Activated naive CD8-positive, alpha-beta T cell treated with anti-CD3 and anti-CD28 coated beads, Interleukin-2, amount 50 U/mL, for 16 hours (primary cell): ENCODE data around the gene C14orf119.
A peak's percentile ranks its signal among the peaks of the same experiment; 100 is the strongest.
"Not testable (repeated sequence)": the region's sequence is repeated elsewhere in the genome, so short reads cannot be mapped to it uniquely, and the experiment has no call there.

ENCODE experiments used
- DNase-seq: peaks from one replicate; pipeline ENCODE4 v3.0.0-alpha.2; 2020; ENCODE audit warnings: low read depth, low spot score

C14orf119 gene

DNA sequence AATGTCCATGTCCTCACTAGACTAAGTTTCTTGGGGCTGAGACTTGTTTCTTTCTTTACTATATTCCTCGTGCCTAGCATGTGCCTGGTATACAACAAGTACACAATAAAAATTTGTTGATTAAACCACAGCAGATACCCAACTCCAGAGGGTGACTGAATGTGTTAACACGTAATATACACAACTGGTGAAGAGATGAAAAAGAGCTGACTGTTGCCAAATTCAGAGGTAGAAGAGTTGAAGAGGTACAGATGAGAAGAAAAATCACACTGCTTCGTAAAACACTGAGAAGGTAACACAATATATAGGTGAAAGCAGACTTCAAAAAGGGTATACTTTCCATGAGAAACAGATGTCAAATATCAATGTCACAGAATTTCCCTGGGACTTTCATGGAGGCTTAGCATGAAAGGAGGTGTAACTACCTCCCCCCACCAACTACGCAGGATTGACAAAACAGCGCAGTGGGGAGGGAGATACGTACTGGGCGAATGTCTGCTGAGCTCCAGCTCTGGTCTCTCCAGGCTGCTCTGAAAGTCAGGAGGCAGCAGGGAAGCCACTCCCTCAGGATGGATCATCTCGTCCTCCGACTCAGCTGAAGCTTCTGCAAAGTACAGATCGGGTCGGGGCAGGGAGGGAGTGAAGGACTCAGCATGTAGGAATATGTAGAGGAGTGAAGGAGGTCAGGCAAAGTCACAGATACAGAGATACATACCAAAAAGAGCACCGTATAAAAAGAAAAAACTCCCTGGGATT lies 5.6 kb upstream of the C14orf119 start:
- no peak for DNase-seq

DNA sequence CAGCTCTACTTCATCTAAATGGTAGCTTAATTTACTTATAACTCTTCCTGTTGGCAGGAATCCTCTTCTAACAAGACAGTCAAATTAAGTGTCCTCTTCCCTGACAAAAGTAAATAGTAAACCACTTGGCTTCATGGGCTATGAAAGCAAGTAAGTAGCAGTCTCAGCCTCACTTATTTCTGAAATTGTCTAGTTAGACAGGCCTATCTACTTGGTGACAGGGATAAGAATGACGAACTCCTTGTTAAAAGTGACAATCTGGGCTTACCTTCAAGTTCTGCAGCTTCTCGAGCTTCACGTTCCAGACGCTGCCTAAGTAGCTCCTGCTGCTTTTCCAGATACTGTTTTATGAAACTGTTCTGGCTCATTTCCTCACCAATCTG lies 5.1 kb upstream of the C14orf119 start:
- no peak for DNase-seq

DNA sequence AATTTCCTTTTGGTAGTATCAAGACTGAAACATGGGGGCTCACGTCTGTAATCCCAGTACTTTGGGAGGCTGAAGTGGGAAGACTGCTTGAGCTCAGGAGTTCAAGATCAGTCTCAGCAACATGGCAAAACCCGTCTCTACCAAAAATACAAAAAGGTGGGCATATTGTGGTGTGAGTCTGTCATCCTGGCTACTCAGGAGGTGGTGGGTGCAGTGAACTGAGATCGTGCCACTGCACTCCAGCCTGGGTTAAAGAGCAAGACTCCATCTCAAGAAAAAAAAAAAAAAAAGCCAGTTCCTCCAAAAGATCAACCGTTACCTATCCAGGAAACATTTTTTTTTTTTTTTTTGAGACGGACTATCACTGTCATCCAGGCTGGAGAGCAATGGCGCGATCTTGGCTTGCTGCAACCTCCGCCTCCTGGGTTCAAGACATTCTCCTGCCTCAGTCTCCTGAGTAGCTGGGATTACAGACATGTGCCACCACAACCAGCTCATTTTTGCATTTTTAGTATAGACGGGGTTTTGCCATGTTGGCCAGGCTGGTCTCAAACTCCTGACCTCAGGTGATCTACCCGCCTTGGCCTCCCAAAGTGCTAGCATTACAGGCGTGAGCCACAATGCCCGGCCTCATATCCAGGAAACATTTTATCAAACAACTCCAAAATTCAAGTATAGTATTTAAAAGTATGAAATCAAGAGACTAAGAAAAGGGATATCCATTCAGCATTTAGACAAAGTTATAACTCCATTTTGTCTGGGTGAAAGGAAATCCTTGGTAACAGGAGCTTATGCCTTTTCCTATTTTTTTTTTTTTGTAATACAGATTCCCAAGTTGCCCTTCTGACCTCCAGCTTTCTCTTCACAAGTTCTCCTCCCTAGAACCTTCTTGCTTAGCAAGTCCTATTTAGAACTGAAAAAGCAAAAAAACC lies 3.7 kb upstream of the C14orf119 start:
- DNase-seq = no peak

DNA sequence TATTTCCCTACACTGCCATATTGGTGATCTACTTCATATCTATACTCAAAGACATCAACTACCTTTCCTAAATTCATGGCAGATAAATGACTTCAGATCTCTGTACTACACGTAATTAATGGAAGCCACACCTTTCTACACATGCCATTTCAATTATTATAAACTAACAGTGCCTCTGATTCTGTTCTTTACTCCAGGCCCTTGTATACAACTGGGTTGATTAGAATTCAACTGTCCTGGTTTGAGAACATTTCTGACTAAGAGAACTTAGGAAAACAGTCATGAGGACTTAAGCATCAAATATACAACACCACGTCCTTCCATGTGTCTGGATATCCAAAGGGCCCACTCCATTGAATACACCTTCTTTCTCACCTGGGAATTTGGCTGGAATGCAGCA lies 2.2 kb upstream of the C14orf119 start:
- no peak for DNase-seq

DNA sequence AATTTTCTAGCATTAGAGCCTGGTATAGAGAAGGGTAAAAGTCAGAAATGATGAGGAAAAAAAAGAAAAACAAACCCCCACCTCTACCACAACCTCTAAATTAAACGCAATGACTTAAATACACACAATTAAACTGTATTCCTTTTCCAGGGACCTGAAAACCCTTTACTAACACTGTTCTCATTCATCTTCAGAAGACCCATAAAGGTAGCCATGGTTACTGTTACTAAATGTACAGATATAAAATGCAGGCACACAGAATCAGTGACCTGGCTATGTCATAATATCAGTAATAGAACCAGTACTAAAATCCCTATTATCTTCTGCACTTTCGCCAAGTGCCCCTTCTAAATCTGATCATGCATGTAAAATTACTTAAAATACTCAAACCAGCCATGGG lies 1.8 kb upstream of the C14orf119 start:
- DNase-seq = no peak

DNA sequence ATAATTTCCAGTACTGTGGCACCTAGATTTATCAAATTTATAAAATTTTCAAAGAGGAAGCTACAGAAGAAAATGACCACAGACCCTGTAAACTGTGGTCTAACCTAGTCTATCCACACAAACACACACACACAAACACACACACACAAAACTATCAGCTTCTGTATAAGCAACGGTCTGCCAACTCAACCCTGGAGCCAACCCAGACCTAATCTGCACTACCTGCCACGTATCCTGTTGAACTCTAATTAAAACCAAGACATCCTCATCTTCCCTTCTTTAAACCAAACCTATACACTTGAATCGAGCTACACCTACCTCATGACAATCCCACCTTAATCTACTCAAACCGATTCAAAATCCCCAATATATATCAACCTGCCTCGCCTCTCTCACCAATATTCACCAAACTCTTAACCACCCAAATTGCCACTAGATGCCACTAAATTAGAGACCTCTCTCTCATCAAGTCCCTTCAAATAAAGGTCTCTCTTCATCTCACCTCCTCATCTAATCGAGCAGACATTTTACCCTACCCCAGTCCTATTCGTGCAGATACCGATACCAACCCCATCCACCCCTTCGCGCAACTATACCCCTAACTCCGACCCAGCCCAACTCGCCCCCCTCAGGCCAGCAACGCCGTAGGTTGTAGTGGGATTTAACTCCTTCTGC lies 1.2 kb upstream of the C14orf119 start:
- DNase-seq = peak; percentile 47

DNA sequence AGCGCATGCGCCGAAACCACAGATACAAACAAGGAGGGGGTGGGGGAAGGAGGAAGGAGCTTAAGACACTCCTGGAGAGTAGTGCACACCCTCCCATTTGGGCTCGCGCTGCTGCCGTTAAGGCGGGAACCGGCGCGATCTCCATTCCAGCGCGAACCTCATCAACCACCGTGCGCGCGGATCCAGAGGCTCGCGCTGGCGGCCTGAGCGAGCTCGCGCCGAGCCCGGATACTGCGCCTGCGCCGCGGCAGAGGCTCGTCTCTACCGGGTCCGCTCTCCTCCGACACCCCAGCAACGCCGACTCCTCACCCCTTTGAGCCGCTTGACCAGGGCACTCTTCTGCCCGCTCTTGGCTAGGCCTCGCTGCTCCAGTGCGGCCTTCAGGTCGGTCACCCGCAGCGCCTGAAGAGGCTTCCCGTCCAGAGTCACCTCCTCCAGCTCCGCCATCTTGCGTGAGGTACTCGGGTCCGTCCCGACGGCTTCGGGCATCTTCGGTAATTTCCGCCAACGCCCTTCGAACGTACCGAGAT lies 574 bp upstream of the C14orf119 start, which contains the start of gene ACIN1:
Gene ACIN1 (minus strand): TSS at position 471 of the 530 bp plus-strand sequence. CDS start 24 bp downstream, at position 447.
- DNase-seq = no peak

DNA sequence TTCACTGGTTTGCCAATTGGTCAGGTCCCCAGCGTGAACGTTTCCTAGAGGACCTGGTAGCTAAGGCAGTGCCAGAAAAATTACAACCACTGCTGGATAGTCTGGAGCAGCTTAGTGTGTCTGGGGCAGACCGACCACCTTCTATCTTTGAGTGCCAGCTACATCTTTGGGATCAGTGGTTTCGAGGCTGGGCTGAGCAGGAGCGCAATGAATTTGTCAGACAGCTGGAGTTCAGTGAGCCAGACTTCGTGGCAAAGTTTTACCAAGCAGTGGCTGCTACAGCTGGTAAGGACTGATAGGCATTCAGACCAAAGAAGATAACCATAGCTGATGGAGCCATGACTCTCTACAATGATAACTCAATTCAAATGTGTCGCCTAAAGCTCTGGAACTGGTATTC lies 2.5 kb downstream of the C14orf119 start:
- DNase-seq = no peak

DNA sequence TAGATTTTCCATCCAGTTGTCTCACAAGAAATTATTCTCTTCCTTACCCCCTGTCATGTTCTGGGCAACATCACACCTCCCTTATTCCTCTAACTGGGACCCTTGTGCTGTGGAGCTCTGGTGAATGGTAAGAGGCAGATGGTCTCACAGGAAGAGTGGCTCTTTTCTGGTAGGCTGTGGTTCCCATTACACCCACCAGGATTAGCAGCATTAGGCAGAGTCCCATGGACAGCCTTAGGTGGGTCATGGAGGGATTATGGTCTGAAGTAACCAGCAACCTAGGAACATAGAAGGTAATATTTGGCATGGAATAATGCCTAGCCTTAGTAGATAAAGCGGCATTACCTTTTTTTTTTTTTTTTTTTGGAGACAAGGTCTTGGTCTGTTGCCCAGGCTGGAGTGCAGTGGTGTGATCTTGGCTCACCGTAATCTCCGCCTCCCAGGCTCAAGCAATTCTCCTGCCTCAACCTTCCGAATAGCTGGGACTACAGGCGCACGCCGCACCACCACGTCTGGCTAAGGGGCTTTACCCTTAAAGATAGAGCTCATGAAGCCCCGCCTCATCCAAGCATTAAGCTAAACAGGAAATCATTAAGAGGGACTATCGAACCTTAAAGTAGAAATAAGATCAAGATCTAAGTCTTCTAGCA lies 4.0 kb downstream of the C14orf119 start:
- DNase-seq = no peak

DNA sequence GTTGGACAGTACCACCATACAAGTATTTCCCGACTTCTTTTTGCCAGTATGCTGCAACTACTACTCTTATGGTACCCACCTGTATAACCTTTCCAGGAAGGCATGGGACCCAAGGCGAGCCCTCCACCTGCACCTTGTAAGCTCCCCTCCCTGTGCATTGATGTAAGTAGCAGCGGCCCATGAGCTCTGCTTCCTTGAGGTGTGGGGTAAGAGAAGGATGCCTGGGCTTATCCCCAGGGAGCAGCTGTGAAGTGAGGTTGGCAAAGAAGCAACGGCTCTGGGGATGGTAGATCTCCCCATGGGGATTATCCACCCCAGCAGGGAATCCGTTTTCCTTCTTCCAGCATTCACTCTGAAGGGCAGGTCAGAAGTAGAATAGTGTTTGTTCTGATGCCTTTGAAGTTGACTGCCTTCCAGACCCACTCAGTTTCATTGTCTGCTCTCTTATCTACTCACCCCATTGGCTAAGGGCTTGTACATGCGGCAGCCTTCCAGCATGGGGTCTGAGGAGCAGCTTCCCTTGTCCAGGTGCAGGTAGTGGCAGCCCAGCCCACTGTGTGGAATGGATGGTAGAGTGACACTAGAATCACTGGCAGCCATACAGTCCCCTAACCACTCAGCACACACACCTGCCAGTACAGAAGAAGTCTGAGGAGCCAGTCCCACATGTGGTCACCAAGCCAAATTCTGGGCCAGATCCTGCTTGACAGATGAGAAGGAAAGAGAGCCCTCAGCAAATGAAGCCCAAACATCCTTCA lies 6.1 kb downstream of the C14orf119 start:
- no peak for DNase-seq

DNA sequence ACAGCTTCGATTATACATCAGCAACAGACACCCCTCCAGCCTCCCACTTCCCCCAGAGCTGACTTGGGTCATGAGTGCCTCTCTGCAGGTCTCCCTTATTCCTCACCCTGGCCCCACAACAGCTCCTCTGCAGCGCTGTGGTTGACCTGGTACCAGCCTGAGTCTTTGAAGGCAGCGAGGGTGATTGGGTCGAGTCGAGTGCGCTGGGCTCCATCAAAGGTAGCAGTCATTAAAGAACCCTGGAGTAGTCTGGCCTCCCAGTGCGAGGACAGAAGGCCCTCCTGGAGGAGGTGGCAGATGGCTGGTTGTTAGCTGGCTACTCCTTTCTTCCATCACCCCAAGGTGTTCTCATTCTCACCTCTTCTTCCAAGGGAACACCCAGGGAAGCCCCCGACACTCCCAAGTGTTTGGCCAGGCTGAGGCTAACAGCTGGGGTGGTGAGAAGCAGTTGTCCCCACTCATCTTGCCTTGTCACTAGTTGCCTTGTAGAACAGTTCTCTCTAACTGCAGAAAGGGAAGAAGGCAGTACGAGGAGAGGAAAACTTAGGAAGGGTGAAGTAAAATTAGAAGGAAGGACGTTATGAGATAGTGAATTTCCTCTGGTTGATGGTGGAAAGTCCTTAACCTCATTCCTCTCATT lies 6.8 kb downstream of the C14orf119 start:
- DNase-seq = no peak

DNA sequence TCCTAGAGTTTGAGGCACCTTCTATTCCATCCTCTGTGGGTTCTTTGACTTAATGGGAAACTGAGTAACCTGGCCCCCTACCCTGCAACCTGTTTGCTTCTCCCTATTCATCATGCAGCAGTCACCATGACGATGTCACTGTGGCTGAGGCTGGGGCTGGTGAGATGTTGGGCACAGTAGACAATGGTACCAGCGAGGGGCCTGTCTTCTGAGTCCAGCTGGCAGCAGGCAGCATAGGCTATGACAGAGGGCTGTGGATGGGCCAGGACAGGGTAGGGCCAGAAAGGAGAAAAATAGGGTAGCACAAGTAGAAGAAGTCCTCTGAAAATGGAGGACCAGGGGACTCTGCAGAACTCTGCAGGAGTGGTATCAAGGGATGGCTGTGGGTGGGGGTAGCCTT lies 7.5 kb downstream of the C14orf119 start:
- DNase-seq = no peak

DNA sequence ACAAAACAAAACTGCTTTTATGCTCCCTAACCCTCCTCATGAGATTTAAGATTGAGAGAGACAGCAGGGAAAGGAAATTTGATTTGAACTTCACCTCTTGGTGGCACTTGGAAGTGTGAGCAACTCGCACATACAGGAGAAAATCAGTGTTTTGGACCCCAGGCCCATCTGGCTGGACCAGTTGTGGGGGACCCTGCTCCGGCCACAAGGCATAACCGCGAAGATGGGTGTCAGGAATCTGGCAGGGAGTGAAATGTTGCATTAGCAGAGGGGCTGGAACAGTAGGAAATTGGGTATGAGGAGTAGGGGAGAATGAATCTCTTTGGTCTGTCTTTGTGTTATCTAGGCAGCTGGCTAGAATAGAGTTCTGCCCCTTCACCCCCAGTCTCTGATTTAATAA lies 8.3 kb downstream of the C14orf119 start:
- no peak for DNase-seq

DNA sequence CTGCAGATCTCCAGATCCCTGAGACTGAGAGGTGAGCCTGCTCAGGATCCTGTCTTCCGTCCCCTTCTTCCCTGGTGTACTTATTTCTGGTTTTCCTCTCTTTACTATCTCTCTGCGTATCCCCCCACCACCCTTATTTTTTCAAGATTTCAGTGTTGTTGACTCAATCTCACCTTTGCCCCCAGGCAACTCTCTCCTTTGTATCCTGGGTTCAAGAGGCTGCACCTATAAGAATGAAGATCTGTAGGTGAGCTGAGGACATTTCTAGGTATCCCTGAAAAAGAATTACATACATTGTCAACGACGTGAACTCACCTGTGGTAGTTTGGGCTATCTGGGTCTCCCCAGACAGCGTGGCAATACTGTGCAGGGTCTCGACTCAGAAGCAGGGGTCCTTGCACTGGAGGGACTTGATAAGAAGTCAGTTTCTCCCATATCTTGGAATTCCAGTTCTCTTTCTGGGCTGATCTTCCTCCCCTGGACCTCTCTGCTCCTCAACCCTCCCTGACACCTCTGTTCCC lies 8.8 kb downstream of the C14orf119 start:
- no peak for DNase-seq

DNA sequence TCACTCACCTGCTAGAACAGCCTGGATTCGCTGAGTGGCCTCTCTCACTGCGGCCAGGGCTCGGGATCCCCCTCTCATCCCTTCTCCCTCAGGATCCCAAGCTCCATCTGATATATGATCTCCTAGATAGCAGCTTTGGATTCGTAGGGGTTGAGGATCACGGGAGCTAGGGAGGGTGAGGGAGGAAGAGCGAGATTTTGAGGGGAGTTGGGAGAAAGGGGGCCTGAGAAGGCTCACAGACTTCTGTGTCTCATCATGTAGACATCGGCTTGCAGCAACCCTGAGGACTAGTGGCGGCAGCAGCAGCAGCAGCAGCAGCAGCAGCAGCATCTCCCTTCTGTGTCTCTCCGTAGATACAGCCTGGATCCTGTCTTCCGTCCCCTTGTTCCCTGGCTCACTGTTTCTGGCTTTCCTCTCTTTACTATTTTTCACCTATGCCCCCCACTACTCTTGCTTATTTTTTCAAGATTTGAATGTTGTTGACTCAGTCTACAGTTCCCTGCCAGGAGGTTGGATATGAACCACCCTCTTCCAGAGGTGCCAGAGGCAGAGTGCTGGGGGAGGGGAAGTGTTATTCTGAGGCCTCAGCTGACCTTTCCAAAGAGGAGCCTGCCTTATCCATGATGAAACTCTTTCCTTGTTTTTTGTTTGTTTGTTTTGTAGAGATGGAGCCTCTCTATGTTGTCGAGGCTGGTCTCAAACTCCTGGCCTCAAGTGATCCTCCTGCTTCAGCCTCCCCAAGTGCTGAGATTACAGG lies 9.5 kb downstream of the C14orf119 start, which contains the start of gene CIROP:
Gene CIROP (minus strand): TSS at position 399 of the 757 bp plus-strand sequence. CDS start 69 bp downstream, at position 330.
- DNase-seq = no peak

DNA sequence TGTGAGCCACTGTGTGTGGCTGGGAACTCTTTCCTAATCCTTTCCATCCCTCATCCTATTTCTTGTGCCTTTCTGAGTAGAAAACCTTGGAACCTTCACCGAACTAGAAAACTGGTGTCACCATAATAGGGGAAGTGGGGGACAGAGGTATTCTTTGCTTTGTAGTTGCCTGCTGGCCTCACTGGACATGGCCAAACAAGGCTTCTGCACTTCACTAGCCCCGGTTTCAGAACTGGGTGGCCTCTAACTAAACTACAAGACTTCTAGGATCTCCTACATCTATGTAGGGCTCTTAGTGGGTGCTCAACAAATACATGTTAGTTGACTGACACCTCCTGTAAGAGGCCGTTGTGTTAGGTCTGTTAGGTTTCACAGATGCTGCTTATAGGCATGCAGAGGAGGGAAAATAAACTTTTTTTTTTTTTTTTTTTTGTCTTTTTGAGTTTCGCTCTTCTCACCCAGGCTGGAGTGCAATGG lies 10.1 kb downstream of the C14orf119 start:
- no peak for DNase-seq

DNA sequence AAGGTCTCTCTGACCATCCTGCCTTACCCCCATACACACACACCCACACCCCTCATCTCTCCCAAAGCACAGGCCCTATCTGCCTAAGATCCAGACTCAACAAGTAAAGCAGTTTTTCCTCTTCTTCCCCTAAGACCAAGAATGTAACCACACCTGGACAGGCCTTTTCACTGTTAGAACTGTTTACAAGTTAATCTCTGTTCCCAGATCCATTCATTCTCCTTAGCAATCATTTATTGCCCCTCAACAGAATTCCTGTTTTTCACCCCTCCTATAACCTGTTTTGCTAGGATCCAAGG lies 11.4 kb downstream of the C14orf119 start:
- DNase-seq = no peak

DNA sequence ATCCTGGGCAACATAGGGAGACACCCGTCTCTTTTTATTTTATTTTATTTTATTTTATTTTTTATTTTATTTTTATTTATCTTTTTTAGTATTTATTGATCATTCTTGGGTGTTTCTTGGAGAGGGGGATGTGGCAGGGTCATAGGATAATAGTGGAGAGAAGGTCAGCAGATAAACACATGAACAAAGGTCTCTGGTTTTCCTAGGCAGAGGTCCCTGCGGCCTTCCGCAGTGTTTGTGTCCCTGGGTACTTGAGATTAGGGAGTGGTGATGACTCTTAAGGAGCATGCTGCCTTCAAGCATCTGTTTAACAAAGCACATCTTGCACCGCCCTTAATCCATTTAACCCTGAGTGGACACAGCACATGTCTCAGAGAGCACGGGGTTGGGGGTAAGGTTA lies 12.3 kb downstream of the C14orf119 start:
- not testable (repeated sequence) for DNase-seq

DNA sequence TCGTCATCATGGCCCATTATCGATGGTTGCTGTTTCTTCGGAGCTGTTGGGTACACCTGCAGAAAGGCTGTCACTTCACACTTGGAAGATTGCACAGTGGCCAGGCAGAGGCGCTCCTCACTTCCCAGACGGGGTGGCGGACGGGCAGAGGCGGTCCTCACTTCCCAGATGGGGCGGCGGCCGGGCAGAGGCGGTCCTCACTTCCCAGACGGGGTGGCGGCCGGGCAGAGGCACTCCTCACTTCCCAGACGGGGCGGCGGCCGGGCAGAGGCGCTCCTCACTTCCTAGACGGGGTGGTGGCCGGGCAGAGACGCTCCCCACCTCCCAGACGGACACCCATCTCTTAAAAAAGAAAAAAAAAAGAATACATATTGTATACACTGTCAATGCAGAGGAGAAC lies 12.9 kb downstream of the C14orf119 start:
- not testable (repeated sequence) for DNase-seq
